Frontal cortex (tissue), 4 donors: Measurements from ENCODE around the gene SUPT6H. TPM values are rescaled to one million over a fixed set of nuclear protein-coding genes. Genes with fewer than 3 reads are reported as not detected.

Source experiments
- DNase-seq, 2 donors: peaks; one replicate each; pipeline ENCODE4 v3.0.0; 2012; ENCODE audit warnings: low spot score in 2 of 2
- FAIRE-seq: peaks from 2 replicates; lab custom pipeline; 2012; peaks lifted over from hg19 to GRCh38; lab: Jason Lieb, UNC
- small RNA-seq: library from RNA; depleted of rRNA; stranded (forward); fragments of <200 nt; gene quantifications from one replicate; pipeline ENCODE3, GENCODE V24; 2014
- total RNA-seq: library from RNA; depleted of rRNA; stranded (reverse); fragments of >200 nt; gene quantifications from one replicate; pipeline ENCODE4 v1.2.3, GENCODE V29; 2014
- donor health status: control.
- donor health status: control.
- donor health status: control.

SUPT6H gene
- total RNA-seq, 1 donor from 2014 or later: 28.9 TPM

GRCh38 chr17:28744972-28745785 is 83.2 kb downstream of the SUPT6H start:
- DNase-seq: peak; percentile 64 to 84
- no peak for FAIRE-seq

GRCh38 chr17:28745786-28746411 is 83.9 kb downstream of the SUPT6H start:
- no peak for FAIRE-seq
- no peak for DNase-seq

GRCh38 chr17:28746611-28747050 is 84.6 kb downstream of the SUPT6H start:
- DNase-seq (peak in 1 of 2 donors; percentile 49), FAIRE-seq (no peak)

GRCh38 chr17:28747051-28747691 is 85.2 kb downstream of the SUPT6H start:
- DNase-seq (no peak), FAIRE-seq (no peak)

GRCh38 chr17:28747801-28748750 is 86.1 kb downstream of the SUPT6H start:
- FAIRE-seq (no peak), DNase-seq (no peak)

GRCh38 chr17:28748852-28749515 is 87.0 kb downstream of the SUPT6H start:
- FAIRE-seq: no peak

GRCh38 chr17:28749516-28750177 is 87.6 kb downstream of the SUPT6H start:
- DNase-seq: no peak
- FAIRE-seq: no peak

More at GRCh38 chr17:28748852-28749515, 87.0 kb downstream of the SUPT6H start:
- no peak for DNase-seq

GRCh38 chr17:28750178-28751047 is 88.4 kb downstream of the SUPT6H start:
- DNase-seq (peak; percentile 67 to 78), FAIRE-seq (no peak)

GRCh38 chr17:28751600-28752366 is 89.8 kb downstream of the SUPT6H start:
- no peak for FAIRE-seq
- no peak for DNase-seq

Small RNA genes lying within 50 kb of the gene (small RNA-seq; reads per million reads assigned to genes)
- gene SNORD42A (not detected), gene SNORD42B (not detected), gene SNORD4A (not detected), gene SNORD4B (not detected)

Other genes with a start within 250 kb of the SUPT6H start
- gene SLC13A2, start 188.6 kb upstream of the SUPT6H start, total RNA-seq: not detected
- gene FOXN1, start 155.9 kb upstream of the SUPT6H start, total RNA-seq: not detected
- gene UNC119, start 109.6 kb upstream of the SUPT6H start, total RNA-seq: 32.6 TPM
- gene PIGS, start 90.7 kb upstream of the SUPT6H start, total RNA-seq: 16.3 TPM
- gene ALDOC, start 85.3 kb upstream of the SUPT6H start, total RNA-seq: 56.7 TPM
- 3.7 TPM for gene SPAG5, start 63.2 kb upstream of the SUPT6H start, total RNA-seq
- 11.8 TPM for gene RSKR, start 48.0 kb upstream of the SUPT6H start, total RNA-seq
- 81.9 TPM for gene BLTP2, start 17.0 kb upstream of the SUPT6H start, total RNA-seq
- gene SDF2, start 299 bp upstream of the SUPT6H start, total RNA-seq: 44.0 TPM
- 2.9 TPM for gene PROCA1, start 49.7 kb downstream of the SUPT6H start, total RNA-seq
- gene RAB34, start 55.7 kb downstream of the SUPT6H start, total RNA-seq: 12.2 TPM
- 436 TPM for gene RPL23A, start 57.8 kb downstream of the SUPT6H start, total RNA-seq
- under 0.01 TPM for gene TLCD1, start 64.0 kb downstream of the SUPT6H start, total RNA-seq
- gene NEK8, start 66.6 kb downstream of the SUPT6H start, total RNA-seq: 0.82 TPM
- 60.3 TPM for gene TRAF4, start 81.8 kb downstream of the SUPT6H start, total RNA-seq
- 2.4 TPM for gene FAM222B, start 180.6 kb downstream of the SUPT6H start, total RNA-seq
- 19.6 TPM for gene ERAL1, start 192.8 kb downstream of the SUPT6H start, total RNA-seq
- gene FLOT2, start 235.5 kb downstream of the SUPT6H start, total RNA-seq: 14.7 TPM
- 28.9 TPM for gene DHRS13, start 240.9 kb downstream of the SUPT6H start, total RNA-seq